H1 (cell line): ENCODE measurements around the gene XKR8. TPM values are rescaled to one million over a fixed set of nuclear protein-coding genes. Genes with fewer than 3 reads are reported as not detected.

Source experiments
- CTCF ChIA-PET: fragments of 300-600 bp; sonication (Branson Sonifier 250); formaldehyde crosslinking; loops from one replicate; lab custom pipeline; 2021; ENCODE audit not compliant: partially characterized antibody; lab: Charles Lee
- POLR2A ChIA-PET: fragments of 300-600 bp; sonication (Branson Sonifier 250); formaldehyde crosslinking; loops from one replicate; lab custom pipeline; 2021; ENCODE audit warnings: inconsistent platforms; ENCODE audit not compliant: partially characterized antibody; lab: Charles Lee
- DNase-seq, 2 experiments: peaks; one replicate each; pipeline versions ENCODE4 v3.0.0 to v3.0.0-alpha.2; 2010 to 2022; ENCODE audit warnings: low spot score in 2 of 2, low read depth in 1 of 2, mixed read lengths in 1 of 2
- FAIRE-seq: peaks from 2 replicates; lab custom pipeline; 2011; peaks lifted over from hg19 to GRCh38; lab: Jason Lieb, UNC
- H2AFZ ChIP-seq: 2 replicates; pipeline ENCODE4 v1.8.1; 2012; ENCODE audit warnings: low read length, inconsistent platforms
- H2AK5ac ChIP-seq: 2 replicates; pipeline ENCODE4 v1.6.1; 2013; ENCODE audit warnings: low read depth, low read length
- H2BK120ac ChIP-seq: replicated peaks from 2 replicates; pipeline ENCODE3; 2013; ENCODE audit warnings: low read depth, low read length, inconsistent platforms
- H2BK12ac ChIP-seq: 2 replicates; pipeline ENCODE4 v1.6.1; 2013; ENCODE audit warnings: low read depth, low read length
- H2BK15ac ChIP-seq: 2 replicates; pipeline ENCODE4 v1.6.1; 2013; ENCODE audit warnings: low read length
- H2BK20ac ChIP-seq: 2 replicates; pipeline ENCODE4 v1.6.1; 2013; ENCODE audit warnings: low read length
- H2BK5ac ChIP-seq: 2 replicates; pipeline ENCODE4 v1.6.1; 2013; ENCODE audit warnings: low read depth, low read length
- H3K14ac ChIP-seq: 2 replicates; pipeline ENCODE4 v1.6.1; 2013; ENCODE audit warnings: inconsistent platforms; ENCODE audit not compliant: insufficient read length
- H3K18ac ChIP-seq: 2 replicates; pipeline ENCODE4 v1.6.1; 2013; ENCODE audit warnings: low read length; ENCODE audit errors: extremely low read depth
- H3K23ac ChIP-seq: 2 replicates; pipeline ENCODE4 v1.6.1; 2013; ENCODE audit warnings: inconsistent platforms; ENCODE audit not compliant: insufficient read length
- H3K23me2 ChIP-seq: 2 replicates; pipeline ENCODE4 v1.6.1; 2013; ENCODE audit warnings: low read depth, low read length
- H3K27ac ChIP-seq: 2 replicates; pipeline ENCODE4 v1.6.1; 2011; ENCODE audit warnings: low read depth, low read length, inconsistent platforms
- H3K27me3 ChIP-seq, 4 experiments: replicated peaks in 1 of 4; 1 replicate in 1 of 4; 2 replicates in 3 of 4; pipeline versions ENCODE4 v1.6.1 to v1.8.1; 2011 to 2013; ENCODE audit warnings: low read length in 3 of 4, mild to moderate bottlenecking in 3 of 4, inconsistent platforms in 2 of 4, mixed read lengths in 2 of 4, moderate library complexity in 1 of 4; ENCODE audit not compliant: control insufficient read depth in 3 of 4, insufficient read depth in 3 of 4; ENCODE audit errors: extremely low read depth in 1 of 4
- H3K36me3 ChIP-seq, 4 experiments: 2 replicates each; pipeline versions ENCODE4 v1.6.1 to v1.8.1; 2011 to 2013; ENCODE audit warnings: mild to moderate bottlenecking in 4 of 4, low read length in 3 of 4, moderate library complexity in 2 of 4, control low read depth in 1 of 4, inconsistent platforms in 1 of 4; ENCODE audit not compliant: insufficient read depth in 4 of 4, control insufficient read depth in 2 of 4
- H3K4ac ChIP-seq: replicated peaks from 2 replicates; pipeline ENCODE3; 2013; ENCODE audit warnings: low read length, low read depth, mixed read lengths, inconsistent platforms; ENCODE audit not compliant: insufficient read length
- H3K4me1 ChIP-seq, 4 experiments: replicated peaks in 1 of 4; 1 replicate in 1 of 4; 2 replicates in 3 of 4; pipeline versions ENCODE4 v1.6.1 to v1.8.1; 2011 to 2013; ENCODE audit warnings: low read length in 3 of 4, inconsistent platforms in 2 of 4, mixed read lengths in 1 of 4; ENCODE audit not compliant: insufficient read depth in 4 of 4, control insufficient read depth in 3 of 4
- H3K4me2 ChIP-seq, 2 experiments: 2 replicates each; pipeline versions ENCODE4 v1.6.1 to v1.8.1; 2011 to 2013; ENCODE audit warnings: low read depth in 2 of 2, low read length in 2 of 2, control low read depth in 1 of 2, inconsistent platforms in 1 of 2, mild to moderate bottlenecking in 1 of 2; ENCODE audit not compliant: insufficient read depth in 1 of 2
- H3K4me3 ChIP-seq, 4 experiments: fragments of 200-600, 300-600 bp in 1 of 4; sonication (generic), shearing (Covaris generic), sonication (Bioruptor Twin) in 1 of 4; 2 replicates each; pipeline versions ENCODE4 v1.5.1 to v1.8.1; 2011 to 2016; ENCODE audit warnings: low read length in 4 of 4, low read depth in 3 of 4, control low read depth in 2 of 4, inconsistent platforms in 2 of 4, mild to moderate bottlenecking in 2 of 4, mixed read lengths in 1 of 4, moderate library complexity in 1 of 4; ENCODE audit not compliant: insufficient read depth in 2 of 4; ENCODE audit errors: extremely low read depth in 1 of 4
- H3K56ac ChIP-seq: replicated peaks from 2 replicates; pipeline ENCODE3; 2013; ENCODE audit warnings: low read depth, mild to moderate bottlenecking, mixed read lengths, low read length, inconsistent platforms; ENCODE audit not compliant: insufficient read length
- H3K79me1 ChIP-seq: 2 replicates; pipeline ENCODE4 v1.6.1; 2013; ENCODE audit warnings: low read depth, low read length, control low read depth
- H3K79me2 ChIP-seq, 2 experiments: 2 replicates each; pipeline versions ENCODE4 v1.6.1 to v1.8.1; 2012 to 2013; ENCODE audit warnings: low read length in 2 of 2, mild to moderate bottlenecking in 2 of 2, inconsistent platforms in 1 of 2; ENCODE audit not compliant: insufficient read depth in 2 of 2, control insufficient read depth in 1 of 2
- H3K9ac ChIP-seq, 4 experiments: replicated peaks in 1 of 4; 1 replicate in 1 of 4; 2 replicates in 3 of 4; pipeline versions ENCODE4 v1.6.1 to v1.8.1; 2011 to 2013; ENCODE audit warnings: low read depth in 3 of 4, low read length in 3 of 4, control low read depth in 2 of 4, mild to moderate bottlenecking in 2 of 4, moderate library complexity in 2 of 4, inconsistent platforms in 1 of 4; ENCODE audit errors: extremely low read depth in 1 of 4
- H3K9me3 ChIP-seq, 2 experiments: 2 replicates each; pipeline versions ENCODE4 v1.6.1 to v1.8.1; 2012 to 2013; ENCODE audit warnings: mild to moderate bottlenecking in 2 of 2, moderate library complexity in 2 of 2, control low read depth in 1 of 2, inconsistent platforms in 1 of 2, low read depth in 1 of 2, low read length in 1 of 2, mixed read lengths in 1 of 2; ENCODE audit not compliant: insufficient read depth in 2 of 2
- H4K20me1 ChIP-seq, 2 experiments: replicated peaks in 1 of 2; 2 replicates each; pipeline versions ENCODE3 to v1.8.1; 2011 to 2013; ENCODE audit warnings: inconsistent platforms in 2 of 2, low read length in 2 of 2, mild to moderate bottlenecking in 1 of 2; ENCODE audit not compliant: insufficient read depth in 2 of 2, control insufficient read depth in 1 of 2
- H4K5ac ChIP-seq: 2 replicates; pipeline ENCODE4 v1.6.1; 2013; ENCODE audit warnings: low read length, low read depth, mixed read lengths, inconsistent platforms; ENCODE audit not compliant: insufficient read length
- H4K8ac ChIP-seq: 2 replicates; pipeline ENCODE4 v1.8.0; 2013; ENCODE audit warnings: mild to moderate bottlenecking, moderate library complexity, low read length, inconsistent platforms; ENCODE audit not compliant: insufficient read depth; ENCODE audit errors: extremely low read depth
- H4K91ac ChIP-seq: replicated peaks from 2 replicates; pipeline ENCODE3; 2013; ENCODE audit warnings: low read length, mixed read lengths, inconsistent platforms; ENCODE audit not compliant: insufficient read length
- CTBP2 ChIP-seq: IDR thresholded peaks from 2 replicates; pipeline ENCODE4 v1.7.0; 2011; ENCODE audit warnings: borderline replicate concordance, mild to moderate bottlenecking, moderate library complexity, mixed read lengths, low read length; ENCODE audit not compliant: insufficient read depth, insufficient read length
- FOSL1 ChIP-seq: IDR thresholded peaks from 2 replicates; pipeline ENCODE4 v1.6.1; 2011; ENCODE audit warnings: mild to moderate bottlenecking, low read depth, low read length, moderate library complexity; ENCODE audit not compliant: insufficient read depth
- GTF2F1 ChIP-seq: IDR thresholded peaks from 2 replicates; pipeline ENCODE4 v1.6.1; 2012; ENCODE audit warnings: low read depth, low read length, improper control_type of control experiment, borderline replicate concordance
- JUN ChIP-seq: IDR thresholded peaks from 2 replicates; pipeline ENCODE4 v1.6.1; 2011; ENCODE audit warnings: low read depth, mild to moderate bottlenecking, improper control_type of control experiment, low read length
- JUND ChIP-seq: IDR thresholded peaks from 2 replicates; pipeline ENCODE4 v1.6.1; 2011; ENCODE audit warnings: mild to moderate bottlenecking, improper control_type of control experiment, low read length
- KDM1A ChIP-seq: fragments of 200-600, 300-600 bp; sonication (generic); IDR thresholded peaks from 2 replicates; pipeline ENCODE4 v1.7.1; 2016; ENCODE audit warnings: mild to moderate bottlenecking, low read length, borderline replicate concordance
- POLR2A ChIP-seq, 2 experiments: IDR thresholded peaks; 1 replicate in 1 of 2; 2 replicates in 1 of 2; pipeline ENCODE4 v1.6.1; 2011; ENCODE audit warnings: low read depth in 2 of 2, low read length in 2 of 2, mild to moderate bottlenecking in 2 of 2; ENCODE audit errors: control extremely low read depth in 1 of 2
- POLR2AphosphoS5 ChIP-seq: IDR thresholded peaks from 2 replicates; pipeline ENCODE4 v1.6.1; 2011; ENCODE audit warnings: low read depth, low read length
- POU5F1 ChIP-seq: IDR thresholded peaks from 2 replicates; pipeline ENCODE4 v1.6.1; 2011; ENCODE audit warnings: low read depth, mild to moderate bottlenecking, low read length, moderate library complexity
- SIRT6 ChIP-seq: IDR thresholded peaks from one replicate; pipeline ENCODE4 v1.7.1; 2012; ENCODE audit warnings: low read length, inconsistent platforms
- SP4 ChIP-seq: IDR thresholded peaks from 2 replicates; pipeline ENCODE4 v1.6.1; 2012; ENCODE audit warnings: low read length, inconsistent platforms
- USF2 ChIP-seq: IDR thresholded peaks from 2 replicates; pipeline ENCODE4 v1.6.1; 2011; ENCODE audit warnings: low read length, improper control_type of control experiment
- WGBS, 2 experiments: shearing (Covaris generic) in 1 of 2; methylation state at CpG; one replicate each; pipeline versions ENCODE4 v1.1.6 to v1.1.7; 2013 to 2015; ENCODE audit warnings: low lambda C conversion rate in 2 of 2, mixed read lengths in 2 of 2, inconsistent platforms in 1 of 2, low coverage in 1 of 2, missing lambda C conversion rate in 1 of 2; ENCODE audit not compliant: insufficient replicate concordance in 2 of 2, insufficient coverage in 1 of 2, insufficient read length in 1 of 2; ENCODE audit errors: extremely low coverage in 1 of 2, missing lambda C conversion rate in 1 of 2; 5-methylcytosine and 5-hydroxymethylcytosine counted together
- polyA plus RNA-seq, 7 experiments: library from polyadenylated mRNA; depleted of rRNA in 3 of 7; stranded (reverse) in 5 of 7; unstranded in 2 of 7; fragments of >200 nt in 5 of 7; fragments of 200-250 nt in 2 of 7; gene quantifications; 1 replicate in 5 of 7; 2 replicates in 1 of 7; 4 replicates in 1 of 7; pipeline versions ENCODE4 v1.2.1 to v1.2.3, GENCODE V29; 2011 to 2013; ENCODE audit warnings: missing spikeins in 2 of 7, mixed read lengths in 2 of 7
- total RNA-seq: library from RNA; stranded (reverse); fragmentation: NEBNext Ultra II Directional; extraction: Animal tissue kit (Norgen Biotek cat#: 25700); gene quantifications from 2 replicates; pipeline ENCODE4 v1.2.1, GENCODE V29; 2021
- TF ChIP-seq, protein P1 (sequence below): IDR thresholded peaks from 2 replicates; pipeline ENCODE4 v1.6.1; 2012; ENCODE audit warnings: inconsistent platforms

Gene XKR8
- total and polyA plus RNA-seq, 2 of the 8 experiments (the other 6 are each of a cell fraction or from before 2014, with no cell fraction given): 14.2 to 16.3 TPM

DNA sequence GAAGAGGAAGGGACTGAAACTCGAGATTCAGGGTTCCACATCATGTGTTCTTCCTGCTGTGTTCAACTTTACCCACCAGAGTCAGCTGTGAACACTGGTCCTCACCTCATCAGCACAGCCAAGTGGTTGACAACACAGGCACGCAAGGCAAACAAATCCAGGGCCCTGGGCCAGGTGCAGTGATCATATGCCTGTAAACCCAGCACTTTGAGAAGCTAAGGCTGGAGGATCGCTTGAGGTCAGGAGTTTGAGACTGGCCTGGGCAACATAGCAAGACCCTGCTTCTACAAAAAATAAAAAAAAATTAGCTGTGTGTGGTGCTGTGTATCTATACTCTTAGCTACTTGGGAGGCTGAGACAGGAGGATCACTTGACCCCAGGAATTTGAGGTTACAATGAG is 8.4 kb upstream of the XKR8 start:
- Histone ChIP-seq H2AK5ac (no peak overlapping the region), H3K23ac (no peak overlapping the region), H2BK12ac (no peak overlapping the region), H2AFZ (no peak overlapping the region), H2BK120ac (no peak overlapping the region), H3K36me3 (peaks cover 26 to 72% (median 45%) of the 10 kb centered on the region in 4 experiments), H3K27me3 (no peaks in the 10 kb centered on the region), H3K4me1 (no peaks in the 10 kb centered on the region), H3K14ac (no peak overlapping the region), H3K4me2 (no peak overlapping the region), H2BK5ac (no peak overlapping the region), H4K8ac (no peak overlapping the region), H4K91ac (no peak overlapping the region), H4K5ac (no peak overlapping the region), H3K18ac (no peak overlapping the region), H2BK15ac (no peak overlapping the region), H3K9me3 (no peaks in the 10 kb centered on the region), H4K20me1 (peaks cover 0 to 2% of the 10 kb centered on the region in 2 experiments), H3K79me2 (no peaks in the 10 kb centered on the region), H2BK20ac (no peak overlapping the region), H3K27ac (no peak overlapping the region), H3K56ac (no peak overlapping the region), H3K23me2 (no peaks in the 10 kb centered on the region), H3K4ac (no peak overlapping the region), H3K79me1 (no peaks in the 10 kb centered on the region), H3K4me3 (no peak overlapping the region), H3K9ac (no peak overlapping the region)
- TF ChIP-seq POLR2A (IDR thresholded peaks at IDR 0.05; ENCODE audit: control extremely low read depth in 1 of 2, low read depth in 2 of 2, low read length in 2 of 2) (no peak), SP4 (no peak), JUND (no peak), SIRT6 (no peak), POU5F1 (no peak), GTF2F1 (no peak), USF2 (no peak), POLR2AphosphoS5 (no peak), FOSL1 (no peak), JUN (no peak), KDM1A (no peak), CTBP2 (no peak)
- TF ChIP-seq, protein P1, sequence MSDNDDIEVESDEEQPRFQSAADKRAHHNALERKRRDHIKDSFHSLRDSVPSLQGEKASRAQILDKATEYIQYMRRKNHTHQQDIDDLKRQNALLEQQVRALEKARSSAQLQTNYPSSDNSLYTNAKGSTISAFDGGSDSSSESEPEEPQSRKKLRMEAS: no peak
- POLR2A ChIA-PET: interaction anchor here (0.7 to 2.2 kb wide), 3 partner anchors 14 to 33 kb away, joined by 3 to 6 read pairs (median 5); no protein-coding TSS in a partner anchor
- WGBS, 2 experiments: 77% methylated on average over 3 of the region's 3 CpGs; no CpG with 5 or more reads in 1 of the 2 experiments
- CTCF ChIA-PET: interaction anchor here (0.6 to 3.3 kb wide), 2 partner anchors 11 to 308 kb away, joined by 3 to 18 read pairs; no protein-coding TSS in a partner anchor
- DNase-seq (no peak), FAIRE-seq (no peak)
